K562 (cell line): ENCODE measurements around the gene ADK. TPM values are rescaled to one million over a fixed set of nuclear protein-coding genes. Genes with fewer than 3 reads are reported as not detected.

Experiments
- ATAC-seq: fragments of 200-7000 bp; cut with Tn5 transposase; 3 replicates; pipeline ENCODE4 v1.9.1; 2020; ENCODE audit warnings: moderate library complexity
- BruUV-seq: library from RNA; stranded (reverse); fragments of 400-500 nt; replicated peaks from 2 replicates; lab custom pipeline; 2021; lab: Mats Ljungman, UMichigan
- CTCF ChIA-PET: fragments of 300-600 bp; formaldehyde crosslinking; extraction: SDS; loops from one replicate; lab custom pipeline; 2021; ENCODE audit warnings: low intra/inter-chr PET ratio; lab: Yijun Ruan, JAX
- POLR2A ChIA-PET: fragments of 300-600, 350-650 bp; sonication (Branson Sonifier 250); formaldehyde crosslinking; extraction: SDS; loops from one replicate; lab custom pipeline; 2021; ENCODE audit warnings: antibody characterized with exemption, inconsistent platforms; lab: Yijun Ruan, JAX
- DNase-seq, 4 experiments: peaks; one replicate each; pipeline versions ENCODE4 v3.0.0 to v3.0.0-alpha.2; 2011 to 2018; ENCODE audit warnings: low spot score in 3 of 4, mixed read lengths in 3 of 4; ENCODE audit errors: extremely low read depth in 1 of 4
- FAIRE-seq: peaks from 2 replicates; lab custom pipeline; 2011; peaks lifted over from hg19 to GRCh38; lab: Jason Lieb, UNC
- H2AFZ ChIP-seq: 2 replicates; pipeline ENCODE4 v1.6.0; 2011; ENCODE audit warnings: low read depth, low read length, control low read depth, inconsistent platforms
- H3K27ac ChIP-seq: fragments of 200-600 bp; 3 replicates; pipeline ENCODE4 v1.8.0; 2011; ENCODE audit warnings: low read depth, mild to moderate bottlenecking, control low read depth, inconsistent platforms, low read length, moderate library complexity, mixed read lengths; ENCODE audit errors: extremely low read depth
- H3K27me3 ChIP-seq, 2 experiments: fragments of 300-600 bp in 1 of 2; 2 replicates in 1 of 2; 3 replicates in 1 of 2; pipeline versions ENCODE4 v1.6.0 to v1.8.0; 2011; ENCODE audit warnings: inconsistent platforms in 2 of 2, low read length in 2 of 2, mild to moderate bottlenecking in 1 of 2, mixed read lengths in 1 of 2, moderate library complexity in 1 of 2; ENCODE audit not compliant: control insufficient read depth in 2 of 2, insufficient read depth in 2 of 2
- H3K36me3 ChIP-seq: fragments of 300-600 bp; 3 replicates; pipeline ENCODE4 v1.8.0; 2011; ENCODE audit warnings: mild to moderate bottlenecking, low read length, inconsistent platforms; ENCODE audit not compliant: control insufficient read depth, insufficient read depth
- H3K4me1 ChIP-seq, 2 experiments: fragments of 200-600 bp in 1 of 2; replicated peaks in 1 of 2; 2 replicates in 1 of 2; 3 replicates in 1 of 2; pipeline versions ENCODE4 v1.5.1 to v1.8.0; 2011; ENCODE audit warnings: inconsistent platforms in 2 of 2, low read length in 2 of 2, mild to moderate bottlenecking in 1 of 2, mixed read lengths in 1 of 2, moderate library complexity in 1 of 2; ENCODE audit not compliant: control insufficient read depth in 2 of 2, insufficient read depth in 2 of 2
- H3K4me2 ChIP-seq: 2 replicates; pipeline ENCODE4 v1.6.1; 2011; ENCODE audit warnings: low read length, control low read depth, inconsistent platforms, mixed read lengths; ENCODE audit not compliant: insufficient read depth
- H3K4me3 ChIP-seq: fragments of 200-600 bp; sonication (generic), shearing (Covaris generic); 2 replicates; pipeline ENCODE4 v1.5.1; 2016; ENCODE audit warnings: control low read depth, inconsistent platforms
- H3K79me2 ChIP-seq: fragments of 200-600 bp; 3 replicates; pipeline ENCODE4 v1.8.0; 2011; ENCODE audit warnings: low read length, inconsistent platforms; ENCODE audit not compliant: control insufficient read depth, insufficient read depth
- H3K9ac ChIP-seq, 2 experiments: 2 replicates each; pipeline versions ENCODE4 v1.6.0 to v1.6.1; 2011; ENCODE audit warnings: low read depth in 2 of 2, low read length in 2 of 2, control low read depth in 1 of 2, inconsistent platforms in 1 of 2, mild to moderate bottlenecking in 1 of 2, mixed read lengths in 1 of 2; ENCODE audit not compliant: insufficient read depth in 1 of 2
- H3K9me1 ChIP-seq: one replicate; pipeline ENCODE4 v1.6.0; 2011; ENCODE audit warnings: inconsistent platforms, mild to moderate bottlenecking, low read length, moderate library complexity; ENCODE audit not compliant: control insufficient read depth, insufficient read depth
- H3K9me3 ChIP-seq: replicated peaks from 2 replicates; pipeline ENCODE4 v1.5.1; 2011; ENCODE audit warnings: low read depth, low read length, inconsistent platforms; ENCODE audit not compliant: control insufficient read depth, insufficient read depth
- H4K20me1 ChIP-seq: replicated peaks from 2 replicates; pipeline ENCODE4 v1.6.1; 2011; ENCODE audit warnings: low read length, inconsistent platforms, mixed read lengths; ENCODE audit not compliant: control insufficient read depth, insufficient read depth
- ETV6 ChIP-seq, 3 experiments: fragments of 150-350 bp in 1 of 3; sonication (generic) in 1 of 3; formaldehyde crosslinking in 1 of 3; IDR thresholded peaks; 2 replicates each; pipeline versions ENCODE4 v1.6.1 to v1.8.0; 2014 to 2022; ENCODE audit warnings: borderline replicate concordance in 2 of 3, low read depth in 2 of 3, antibody characterized with exemption in 1 of 3, low read length in 1 of 3, mild to moderate bottlenecking in 1 of 3, missing genetic modification reagents in 1 of 3
- GATAD2A ChIP-seq: fragments of 450-650 bp; IDR thresholded peaks from 2 replicates; pipeline ENCODE4 v1.6.1; 2017
- GTF2F1 ChIP-seq: IDR thresholded peaks from 2 replicates; pipeline ENCODE4 v1.6.1; 2011; ENCODE audit warnings: low read depth, low read length, improper control_type of control experiment
- JUN ChIP-seq, 2 experiments: sonication (generic) in 1 of 2; formaldehyde crosslinking in 1 of 2; IDR thresholded peaks; 2 replicates each; pipeline versions ENCODE4 v1.6.1 to v1.8.0; 2012 to 2022; ENCODE audit warnings: borderline replicate concordance in 2 of 2, mild to moderate bottlenecking in 2 of 2, improper control_type of control experiment in 1 of 2, low read depth in 1 of 2, low read length in 1 of 2, missing genetic modification reagents in 1 of 2
- PHB ChIP-seq: fragments of 250-450 bp; sonication (Bioruptor Pico); IDR thresholded peaks from 2 replicates; pipeline ENCODE4 v1.5.0; 2021
- RB1 ChIP-seq: fragments of 450-650 bp; IDR thresholded peaks from 2 replicates; pipeline ENCODE4 v1.6.1; 2017; ENCODE audit warnings: low read depth, mild to moderate bottlenecking
- RBM25 ChIP-seq: fragments of 200-400 bp; formaldehyde crosslinking; IDR thresholded peaks from 2 replicates; pipeline ENCODE4 v1.6.1; 2018; ENCODE audit warnings: low read length, low read depth, moderate library complexity; ENCODE audit not compliant: severe bottlenecking
- TCFL5 ChIP-seq: fragments of 250-450 bp; sonication (Bioruptor Pico); conservative IDR thresholded peaks from 2 replicates; pipeline ENCODE4 v1.6.1; 2021; ENCODE audit warnings: mild to moderate bottlenecking, moderate library complexity, matching md5 sums
- ZKSCAN1 ChIP-seq: fragments of 150-350 bp; IDR thresholded peaks from 2 replicates; pipeline ENCODE4 v1.6.1; 2016; ENCODE audit warnings: low read depth, low read length
- ZNF232 ChIP-seq: sonication (generic); formaldehyde crosslinking; IDR thresholded peaks from 2 replicates; pipeline ENCODE4 v1.8.0; 2022; ENCODE audit warnings: mild to moderate bottlenecking, missing genetic modification reagents
- ZNF316 ChIP-seq: fragments of 450-650 bp; IDR thresholded peaks from 2 replicates; pipeline ENCODE4 v1.6.1; 2016
- ZNF57 ChIP-seq: fragments of 450-650 bp; formaldehyde crosslinking; IDR thresholded peaks from 2 replicates; pipeline ENCODE4 v1.4.0; 2020; ENCODE audit warnings: mild to moderate bottlenecking, moderate library complexity
- WGBS: fragments of 100-300 bp; shearing (Covaris generic); methylation state at CpG from one replicate; pipeline ENCODE4 v1.1.6; 2016; ENCODE audit warnings: low coverage, mixed read lengths; ENCODE audit not compliant: insufficient coverage; ENCODE audit errors: missing lambda C conversion rate; 5-methylcytosine and 5-hydroxymethylcytosine counted together
- in situ Hi-C: fragments of 300-500 bp; cut with MboI; formaldehyde crosslinking; loops from 4 replicates; pipeline ENCODE4 v1.15.0; 2018; ENCODE audit warnings: inconsistent platforms, mixed read lengths
- intact Hi-C: fragments of 100-400 bp; cut with micrococcal nuclease; formaldehyde crosslinking; loops from 2 replicates; pipeline ENCODE4 v1.14.2; 2022
- polyA plus RNA-seq, 8 experiments: library from polyadenylated mRNA; depleted of rRNA in 4 of 8; stranded (reverse) in 5 of 8; unstranded in 3 of 8; fragments of >200 nt; fragmentation: Nextera tagmentation in 2 of 8; fragmentation: Illumina TruSeq in 1 of 8; extraction: Ambion mirVana in 2 of 8; extraction: Trizol in 1 of 8; gene quantifications; 2 replicates each; pipeline versions ENCODE4 v1.2.1 to v1.2.3, GENCODE V29; 2011 to 2014; ENCODE audit warnings: inconsistent platforms in 1 of 8, missing spikeins in 1 of 8
- total RNA-seq, 7 experiments: library from RNA; depleted of rRNA in 6 of 7; stranded (reverse); fragments of >200 nt in 6 of 7; fragmentation: Illumina TruSeq in 2 of 7; extraction: Trizol in 2 of 7; gene quantifications; 2 replicates each; pipeline versions ENCODE4 v1.2.1 to v1.2.3, GENCODE V29; 2011 to 2021; ENCODE audit warnings: low replicate concordance in 1 of 7
- TF ChIP-seq, protein P1 (sequence below): fragments of 200-400 bp; formaldehyde crosslinking; IDR thresholded peaks from 2 replicates; pipeline ENCODE4 v1.6.1; 2017; ENCODE audit warnings: mild to moderate bottlenecking, low read depth, low read length, moderate library complexity
- TF ChIP-seq, protein P2 (sequence below): fragments of 450-650 bp; formaldehyde crosslinking; IDR thresholded peaks from 2 replicates; pipeline ENCODE4 v1.4.0; 2022; ENCODE audit warnings: missing genetic modification characterization
- TF ChIP-seq, protein P3 (sequence below): fragments of 450-650 bp; formaldehyde crosslinking; IDR thresholded peaks from 2 replicates; pipeline ENCODE4 v1.4.0; 2020; ENCODE audit warnings: mild to moderate bottlenecking, moderate library complexity
- TF ChIP-seq, protein P4 (sequence below): sonication (generic); formaldehyde crosslinking; IDR thresholded peaks from 2 replicates; pipeline ENCODE4 v1.8.1; 2023; ENCODE audit warnings: mild to moderate bottlenecking, missing genetic modification reagents

ADK gene
- total and polyA plus RNA-seq, 9 of the 15 experiments (the other 6 are each of a cell fraction or from before 2014, with no cell fraction given) = 54.2 to 97.8 (median 73.6) TPM

DNA sequence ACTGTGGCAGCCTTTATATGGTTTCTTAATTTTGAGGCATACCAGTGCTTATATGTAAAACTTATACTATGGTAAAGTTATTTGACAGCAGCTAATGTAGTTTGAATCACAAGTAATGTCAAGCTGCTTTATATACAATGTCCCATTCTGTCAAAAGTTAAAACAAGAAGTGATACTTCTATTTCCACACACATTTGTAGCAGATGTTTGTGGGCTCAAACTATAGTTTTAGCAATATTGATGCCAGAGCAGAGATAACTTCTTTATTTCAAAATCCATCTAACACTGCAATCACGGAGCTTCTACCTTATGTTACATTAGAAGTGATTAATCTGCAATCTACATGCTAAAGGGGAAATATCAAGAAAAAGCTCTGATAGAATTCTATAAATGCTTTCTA lies 149.6 kb downstream of the ADK start:
- Histone ChIP-seq H2AFZ (no peak overlapping the region), H3K4me1 (no peaks in the 10 kb centered on the region), H3K27ac (no peak overlapping the region), H3K4me3 (no peak overlapping the region), H3K9me3 (no peaks in the 10 kb centered on the region), H4K20me1 (no peaks in the 10 kb centered on the region), H3K4me2 (no peak overlapping the region), H3K9me1 (no peaks in the 10 kb centered on the region), H3K36me3 (no peaks in the 10 kb centered on the region), H3K9ac (no peak overlapping the region), H3K27me3 (no peaks in the 10 kb centered on the region), H3K79me2 (no peaks in the 10 kb centered on the region)
- TF ChIP-seq ZNF232 (no peak), GTF2F1 (no peak), TCFL5 (CRISPR knock-in tag) (no peak), GATAD2A (no peak), PHB (CRISPR knock-in tag) (no peak), ZNF57 (CRISPR knock-in tag) (no peak), RBM25 (no peak), ETV6 (IDR thresholded peaks at IDR 0.05; ENCODE audit: borderline replicate concordance in 1 of 2, low read depth in 2 of 2, low read length in 1 of 2) (no peak), ETV6 (CRISPR knock-in tag; IDR thresholded peaks at IDR 0.05; ENCODE audit: borderline replicate concordance) (no peak), JUN (IDR thresholded peaks at IDR 0.05; ENCODE audit: borderline replicate concordance, low read depth, low read length) (no peak), JUN (CRISPR knock-in tag; IDR thresholded peaks at IDR 0.05; ENCODE audit: borderline replicate concordance) (no peak), RB1 (no peak), ZNF316 (no peak), ZKSCAN1 (no peak)
- TF ChIP-seq, protein P1, sequence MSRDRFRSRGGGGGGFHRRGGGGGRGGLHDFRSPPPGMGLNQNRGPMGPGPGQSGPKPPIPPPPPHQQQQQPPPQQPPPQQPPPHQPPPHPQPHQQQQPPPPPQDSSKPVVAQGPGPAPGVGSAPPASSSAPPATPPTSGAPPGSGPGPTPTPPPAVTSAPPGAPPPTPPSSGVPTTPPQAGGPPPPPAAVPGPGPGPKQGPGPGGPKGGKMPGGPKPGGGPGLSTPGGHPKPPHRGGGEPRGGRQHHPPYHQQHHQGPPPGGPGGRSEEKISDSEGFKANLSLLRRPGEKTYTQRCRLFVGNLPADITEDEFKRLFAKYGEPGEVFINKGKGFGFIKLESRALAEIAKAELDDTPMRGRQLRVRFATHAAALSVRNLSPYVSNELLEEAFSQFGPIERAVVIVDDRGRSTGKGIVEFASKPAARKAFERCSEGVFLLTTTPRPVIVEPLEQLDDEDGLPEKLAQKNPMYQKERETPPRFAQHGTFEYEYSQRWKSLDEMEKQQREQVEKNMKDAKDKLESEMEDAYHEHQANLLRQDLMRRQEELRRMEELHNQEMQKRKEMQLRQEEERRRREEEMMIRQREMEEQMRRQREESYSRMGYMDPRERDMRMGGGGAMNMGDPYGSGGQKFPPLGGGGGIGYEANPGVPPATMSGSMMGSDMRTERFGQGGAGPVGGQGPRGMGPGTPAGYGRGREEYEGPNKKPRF = no peak
- TF ChIP-seq, protein P2, sequence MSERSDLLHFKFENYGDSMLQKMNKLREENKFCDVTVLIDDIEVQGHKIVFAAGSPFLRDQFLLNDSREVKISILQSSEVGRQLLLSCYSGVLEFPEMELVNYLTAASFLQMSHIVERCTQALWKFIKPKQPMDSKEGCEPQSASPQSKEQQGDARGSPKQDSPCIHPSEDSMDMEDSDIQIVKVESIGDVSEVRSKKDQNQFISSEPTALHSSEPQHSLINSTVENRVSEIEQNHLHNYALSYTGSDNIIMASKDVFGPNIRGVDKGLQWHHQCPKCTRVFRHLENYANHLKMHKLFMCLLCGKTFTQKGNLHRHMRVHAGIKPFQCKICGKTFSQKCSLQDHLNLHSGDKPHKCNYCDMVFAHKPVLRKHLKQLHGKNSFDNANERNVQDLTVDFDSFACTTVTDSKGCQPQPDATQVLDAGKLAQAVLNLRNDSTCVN = no peak
- TF ChIP-seq, protein P3, sequence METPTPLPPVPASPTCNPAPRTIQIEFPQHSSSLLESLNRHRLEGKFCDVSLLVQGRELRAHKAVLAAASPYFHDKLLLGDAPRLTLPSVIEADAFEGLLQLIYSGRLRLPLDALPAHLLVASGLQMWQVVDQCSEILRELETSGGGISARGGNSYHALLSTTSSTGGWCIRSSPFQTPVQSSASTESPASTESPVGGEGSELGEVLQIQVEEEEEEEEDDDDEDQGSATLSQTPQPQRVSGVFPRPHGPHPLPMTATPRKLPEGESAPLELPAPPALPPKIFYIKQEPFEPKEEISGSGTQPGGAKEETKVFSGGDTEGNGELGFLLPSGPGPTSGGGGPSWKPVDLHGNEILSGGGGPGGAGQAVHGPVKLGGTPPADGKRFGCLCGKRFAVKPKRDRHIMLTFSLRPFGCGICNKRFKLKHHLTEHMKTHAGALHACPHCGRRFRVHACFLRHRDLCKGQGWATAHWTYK (CRISPR knock-in tag) = no peak
- TF ChIP-seq, protein P4, sequence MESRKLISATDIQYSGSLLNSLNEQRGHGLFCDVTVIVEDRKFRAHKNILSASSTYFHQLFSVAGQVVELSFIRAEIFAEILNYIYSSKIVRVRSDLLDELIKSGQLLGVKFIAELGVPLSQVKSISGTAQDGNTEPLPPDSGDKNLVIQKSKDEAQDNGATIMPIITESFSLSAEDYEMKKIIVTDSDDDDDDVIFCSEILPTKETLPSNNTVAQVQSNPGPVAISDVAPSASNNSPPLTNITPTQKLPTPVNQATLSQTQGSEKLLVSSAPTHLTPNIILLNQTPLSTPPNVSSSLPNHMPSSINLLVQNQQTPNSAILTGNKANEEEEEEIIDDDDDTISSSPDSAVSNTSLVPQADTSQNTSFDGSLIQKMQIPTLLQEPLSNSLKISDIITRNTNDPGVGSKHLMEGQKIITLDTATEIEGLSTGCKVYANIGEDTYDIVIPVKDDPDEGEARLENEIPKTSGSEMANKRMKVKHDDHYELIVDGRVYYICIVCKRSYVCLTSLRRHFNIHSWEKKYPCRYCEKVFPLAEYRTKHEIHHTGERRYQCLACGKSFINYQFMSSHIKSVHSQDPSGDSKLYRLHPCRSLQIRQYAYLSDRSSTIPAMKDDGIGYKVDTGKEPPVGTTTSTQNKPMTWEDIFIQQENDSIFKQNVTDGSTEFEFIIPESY (CRISPR knock-in tag) = no peak
- DNase-seq (no peak), ATAC-seq (no peak), FAIRE-seq (no peak)
- ChIA-PET POLR2A (no interaction called here), CTCF (no interaction called here)
- BruUV-seq = no TSS peak
- WGBS = 68% methylated on average over 1 of the region's 1 CpG
- intact Hi-C loops (no loop called here), in situ Hi-C loops (no loop called here)
